SIG-M5 treated with dmso at 0.1 percent for 504 hours (cell line): ENCODE data around the gene RALB.
A peak's percentile ranks its signal among the peaks of the same experiment; 100 is the strongest.
"Not testable (repeated sequence)": the region's sequence is repeated elsewhere in the genome, so short reads cannot be mapped to it uniquely, and the experiment has no call there.

Experiments used
- DNase-seq: peaks from one replicate; lab custom pipeline; 2025; ENCODE audit not compliant: unreplicated experiment; lab: John Stamatoyannopoulos, UW

The RALB gene

DNA sequence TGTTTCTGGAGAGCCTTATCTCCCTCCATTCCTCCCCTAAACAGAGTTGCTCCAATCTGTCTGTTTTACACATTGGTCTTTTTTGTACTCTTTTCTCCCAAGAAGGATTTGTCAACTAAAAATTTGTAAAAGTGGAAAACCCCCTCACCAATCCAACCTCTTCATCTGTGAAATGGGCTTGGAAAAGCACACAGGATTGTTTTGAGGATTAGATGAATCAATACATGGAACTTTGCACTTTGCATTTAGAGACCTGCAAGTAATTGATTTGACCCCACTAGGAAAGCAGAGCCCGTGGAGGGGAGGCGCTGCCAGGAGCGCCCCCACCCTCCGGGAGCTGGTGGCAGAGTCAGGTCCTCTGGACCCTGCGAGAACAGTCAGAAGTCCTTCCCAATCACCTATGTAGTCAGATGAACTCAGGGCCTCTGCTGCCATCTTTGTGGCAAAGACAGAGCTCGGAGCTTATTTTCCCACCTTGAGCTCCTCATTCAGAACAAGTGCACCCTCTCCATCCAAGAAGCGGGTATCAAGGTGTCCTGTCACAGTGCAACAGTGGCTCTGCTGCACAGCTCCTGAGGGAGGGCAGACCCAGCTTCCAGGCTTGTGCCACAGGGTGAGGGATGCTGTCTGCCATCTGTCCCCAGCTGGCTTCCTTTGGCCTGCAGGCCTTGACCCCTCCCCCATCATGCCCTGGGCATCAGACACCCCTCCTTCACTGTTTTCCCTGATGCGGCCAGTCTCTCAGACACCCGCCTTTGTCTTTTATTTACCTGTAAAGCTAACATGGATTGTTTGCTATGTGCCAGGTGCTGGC, 27.7 kb upstream of the RALB start:
- DNase-seq = no peak

- no peak for DNase-seq
These were observed 27.0 kb upstream of the RALB start for GRCh38 chr2:120225549-120226065.

DNA sequence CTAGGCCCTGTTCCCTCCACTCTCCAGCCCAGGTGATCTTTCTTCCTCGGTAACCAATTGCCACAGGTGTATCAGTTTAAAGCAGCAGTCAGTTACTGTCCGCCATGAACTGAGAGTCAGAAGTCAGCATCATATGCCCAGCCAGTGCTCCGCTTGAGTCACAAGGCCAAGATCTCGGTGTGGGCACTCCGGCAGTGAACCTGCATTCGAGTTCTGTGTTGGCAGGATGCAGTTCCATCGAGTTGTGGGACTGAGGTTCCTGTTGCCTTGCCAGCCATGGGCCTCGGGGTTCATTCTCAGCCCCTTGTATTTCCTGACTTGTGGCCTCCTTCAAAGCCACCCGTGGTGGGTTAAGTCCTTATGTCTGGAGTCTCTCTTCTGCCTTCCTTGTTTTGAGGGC, 26.3 kb upstream of the RALB start:
- no peak for DNase-seq

- no peak for DNase-seq
These were observed 25.3 kb upstream of the RALB start for GRCh38 chr2:120227111-120227991.

DNA sequence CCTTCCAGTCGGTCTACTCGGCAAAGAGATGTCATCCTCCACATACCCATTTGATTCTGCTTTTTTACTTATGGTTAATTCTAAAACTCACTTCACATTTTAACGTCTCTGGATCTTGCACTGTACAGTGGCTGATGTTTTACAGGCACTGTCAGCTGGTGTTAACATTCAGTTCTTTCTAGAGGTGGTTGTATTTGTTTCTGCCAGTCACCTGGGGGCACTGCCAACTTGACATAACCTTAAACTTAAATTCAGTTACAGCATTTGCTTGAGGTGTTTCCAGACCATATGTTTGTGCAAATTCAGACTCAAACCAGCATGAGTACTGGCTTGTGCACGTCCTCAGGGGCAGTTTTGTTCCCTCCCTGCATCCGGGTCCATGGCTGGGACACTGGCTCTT, 24.1 kb upstream of the RALB start:
- DNase-seq = peak; percentile 39

DNA sequence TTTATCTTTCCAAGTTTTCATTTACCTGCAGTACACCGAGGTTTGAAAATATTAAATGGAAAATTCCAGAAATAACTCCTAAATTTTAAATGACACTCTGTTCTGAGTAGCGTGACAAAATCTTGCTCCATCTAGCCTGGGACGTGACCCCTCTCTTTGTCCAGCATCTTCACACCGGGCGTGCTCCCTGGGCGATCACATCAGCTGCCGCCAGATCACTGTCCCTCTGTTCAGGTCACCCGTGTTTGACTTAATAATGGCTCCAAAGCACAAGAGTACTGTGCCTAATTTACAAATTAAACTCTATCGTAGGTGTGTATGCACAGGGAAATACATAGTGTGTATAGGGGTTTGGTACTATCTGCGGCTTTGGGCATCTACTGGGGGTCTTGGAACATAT, 23.3 kb upstream of the RALB start:
- no peak for DNase-seq

GRCh38 chr2:120230515-120231471, 21.9 kb upstream of the RALB start:
- DNase-seq = no peak

DNA sequence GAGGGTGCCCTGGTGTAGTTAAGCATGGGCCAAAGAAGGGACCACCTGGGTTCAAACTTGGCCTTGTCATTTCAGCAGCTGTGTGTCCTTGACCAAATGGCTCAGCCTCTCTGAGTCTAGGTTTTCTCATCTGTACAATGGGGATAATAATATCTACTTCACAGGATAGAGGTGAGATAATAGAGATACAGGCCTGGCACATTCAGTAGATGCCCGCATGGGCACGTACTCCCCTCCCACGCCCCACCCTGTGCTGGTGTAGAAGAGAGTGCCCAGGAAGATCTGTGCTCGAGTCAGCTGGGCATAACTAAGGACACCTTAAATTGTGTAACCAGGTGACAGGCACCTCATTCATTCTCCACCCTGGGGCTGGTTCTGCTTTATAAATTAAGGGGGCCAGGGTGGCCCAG, 21.1 kb upstream of the RALB start:
- DNase-seq = no peak

- peak; percentile 35 for DNase-seq
These were observed 20.5 kb upstream of the RALB start for GRCh38 chr2:120231974-120232635.

DNA sequence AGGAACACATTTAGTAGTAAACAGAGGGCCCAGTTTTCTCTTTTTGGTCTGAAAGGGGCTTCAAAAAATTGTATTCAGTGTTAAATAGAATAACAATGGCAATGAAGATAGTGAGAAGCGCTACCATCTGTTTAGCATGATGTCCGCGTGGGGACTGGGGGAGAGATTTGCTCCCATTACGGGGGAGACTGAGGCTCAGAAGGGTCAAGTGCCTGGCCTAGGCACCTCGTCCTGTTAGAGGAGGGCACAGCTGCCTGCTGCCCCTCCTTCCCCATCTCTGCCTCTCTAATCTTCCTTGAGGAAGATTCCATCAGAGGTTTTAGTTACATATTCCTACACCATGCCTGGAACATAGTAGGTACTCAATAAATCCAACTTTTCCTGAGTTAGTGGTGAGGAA, 19.4 kb upstream of the RALB start:
- DNase-seq = no peak

GRCh38 chr2:120235158-120235557, 17.5 kb upstream of the RALB start:
- not testable (repeated sequence) for DNase-seq

GRCh38 chr2:120235681-120236080, 17.0 kb upstream of the RALB start:
- DNase-seq = no peak

- no peak for DNase-seq
These were observed 16.3 kb upstream of the RALB start for GRCh38 chr2:120236316-120236715.

GRCh38 chr2:120236791-120237190, 15.9 kb upstream of the RALB start:
- no peak for DNase-seq

- no peak for DNase-seq
These were observed 15.2 kb upstream of the RALB start for GRCh38 chr2:120237491-120237902.

DNA sequence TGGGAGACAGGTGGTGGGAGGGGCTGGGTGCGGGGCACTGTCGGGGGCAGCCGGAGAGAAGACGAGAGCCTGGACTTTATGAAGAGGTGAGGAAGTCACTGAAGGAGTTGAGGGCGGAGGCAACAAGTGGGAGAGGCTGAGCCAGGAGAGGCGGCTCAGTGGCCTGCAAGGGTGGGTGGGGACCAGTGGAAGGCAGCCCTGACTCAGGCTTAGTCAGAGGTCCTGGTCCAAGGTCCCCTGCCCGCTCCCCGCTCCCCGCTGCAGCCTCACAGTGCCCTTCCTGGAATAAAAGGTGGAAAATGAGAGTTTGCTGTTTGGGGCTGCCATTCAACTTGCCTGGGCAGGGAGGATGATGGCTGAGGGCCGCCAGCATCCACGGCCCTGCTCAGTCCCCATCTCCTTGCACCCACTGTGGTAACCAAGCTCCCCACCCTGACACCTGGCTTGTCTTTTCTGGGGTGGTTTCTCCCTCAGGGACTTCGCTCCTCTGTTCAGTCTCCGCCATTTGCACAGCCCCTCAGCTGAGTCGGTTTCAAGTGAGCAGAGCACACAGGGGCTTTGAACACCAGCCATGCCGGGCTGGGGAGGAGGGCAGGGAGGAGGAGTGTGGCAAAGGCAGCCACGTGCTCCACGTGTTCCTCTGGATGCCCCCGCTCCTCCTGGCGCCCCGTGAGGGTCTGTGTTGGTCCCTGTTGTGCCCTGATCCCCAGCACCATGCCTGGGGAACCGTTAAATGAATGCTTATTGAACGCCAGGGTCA, 13.7 kb upstream of the RALB start:
- DNase-seq = no peak

GRCh38 chr2:120239488-120240287, 13.0 kb upstream of the RALB start:
- no peak for DNase-seq

- DNase-seq = no peak
These were observed 11.7 kb upstream of the RALB start for GRCh38 chr2:120240901-120241429.
